Stimulated activated CD4-positive, alpha-beta T cell treated with anti-CD3 and anti-CD28 coated beads, Interleukin-4, amount 100 ng/mL, for 48 hours (primary cell): ENCODE measurements around the gene ARHGAP26.
"Not testable (repeated sequence)": the region's sequence is repeated elsewhere in the genome, so short reads cannot be mapped to it uniquely, and the experiment has no call there.

Experiments
- DNase-seq, 2 donors: peaks; one replicate each; pipeline ENCODE4 v3.0.0-alpha.2; 2020; ENCODE audit warnings: low read depth in 2 of 2

Gene ARHGAP26

GRCh38 chr5:142959683-142960657 lies 189.8 kb downstream of the ARHGAP26 start:
- DNase-seq = no peak

GRCh38 chr5:142961440-142962173 lies 191.4 kb downstream of the ARHGAP26 start:
- DNase-seq = no peak

DNA sequence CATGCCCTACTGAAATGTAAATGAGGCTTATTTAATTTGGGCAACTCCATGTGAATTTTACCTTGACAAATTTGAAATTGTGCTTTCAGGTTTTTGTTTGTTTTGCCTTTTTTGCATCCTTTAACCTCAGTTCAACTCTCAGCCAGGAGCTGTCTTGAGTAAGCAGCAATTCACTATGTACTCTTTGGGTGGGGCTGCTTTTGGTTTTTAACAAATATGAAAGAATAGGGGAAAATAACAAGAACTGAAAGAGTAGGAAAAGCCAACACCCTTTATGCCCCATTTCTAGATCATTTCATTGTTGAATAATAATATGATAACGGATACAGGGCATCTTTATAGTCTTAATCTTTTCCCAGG lies 192.0 kb downstream of the ARHGAP26 start:
- no peak for DNase-seq

DNA sequence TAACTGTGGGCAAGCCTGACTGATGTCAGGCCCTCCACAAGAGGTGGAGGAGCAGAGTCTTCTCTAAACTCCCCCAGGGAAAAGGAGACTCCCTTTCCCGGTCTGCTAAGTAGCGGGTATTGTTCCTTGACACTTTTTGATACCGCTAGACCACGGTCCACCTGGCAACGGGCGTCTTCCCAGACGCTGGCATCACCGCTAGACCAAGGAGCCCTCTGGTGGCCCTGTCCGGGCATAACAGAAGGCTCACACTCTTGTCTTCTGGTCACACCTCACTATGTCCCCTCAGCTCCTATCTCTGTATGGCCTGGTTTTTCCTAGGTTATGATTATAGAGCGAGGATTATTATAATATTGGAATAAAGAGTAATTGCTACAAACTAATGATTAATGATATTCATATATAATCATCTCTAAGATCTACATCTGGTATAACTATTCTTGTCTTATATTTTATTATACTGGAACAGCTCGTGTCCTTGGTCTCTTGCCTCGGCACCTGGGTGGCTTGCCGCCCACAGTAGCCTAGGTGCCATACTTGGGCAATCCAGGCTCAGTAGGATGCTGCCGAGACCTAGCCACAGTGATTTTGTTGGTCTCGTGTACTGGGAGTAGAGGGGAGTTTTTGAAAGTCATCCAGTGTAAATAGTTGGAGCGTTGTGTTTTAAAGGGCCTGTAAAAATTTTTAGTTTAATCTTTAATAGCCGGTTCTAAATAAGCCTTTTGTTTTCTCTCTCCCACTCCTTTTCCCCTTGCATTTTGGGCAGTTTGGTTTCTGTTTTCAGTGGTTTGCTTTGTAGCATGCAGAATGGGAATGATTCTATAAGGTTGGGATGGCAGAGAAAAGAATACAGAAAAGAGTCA lies 195.3 kb downstream of the ARHGAP26 start:
- DNase-seq = not testable (repeated sequence)

DNA sequence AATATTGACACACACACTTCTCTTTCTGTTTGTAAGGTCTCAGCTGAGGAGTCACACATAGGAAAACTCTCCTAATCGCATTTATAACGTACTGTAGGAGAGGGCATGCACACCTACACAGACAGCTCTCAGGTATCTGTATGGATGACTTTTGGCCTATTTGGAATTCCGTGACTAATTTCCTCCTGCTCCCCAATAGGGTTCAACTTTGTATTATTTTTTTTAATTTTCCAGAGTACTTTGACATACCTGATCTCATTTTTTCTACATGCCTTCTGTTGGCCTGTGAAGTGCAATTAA lies 195.9 kb downstream of the ARHGAP26 start:
- DNase-seq = no peak

- DNase-seq = no peak
Observed at GRCh38 chr5:142969186-142969585, 199.0 kb downstream of the ARHGAP26 start.

- DNase-seq = no peak
Observed at GRCh38 chr5:142969624-142970439, 199.7 kb downstream of the ARHGAP26 start.

DNA sequence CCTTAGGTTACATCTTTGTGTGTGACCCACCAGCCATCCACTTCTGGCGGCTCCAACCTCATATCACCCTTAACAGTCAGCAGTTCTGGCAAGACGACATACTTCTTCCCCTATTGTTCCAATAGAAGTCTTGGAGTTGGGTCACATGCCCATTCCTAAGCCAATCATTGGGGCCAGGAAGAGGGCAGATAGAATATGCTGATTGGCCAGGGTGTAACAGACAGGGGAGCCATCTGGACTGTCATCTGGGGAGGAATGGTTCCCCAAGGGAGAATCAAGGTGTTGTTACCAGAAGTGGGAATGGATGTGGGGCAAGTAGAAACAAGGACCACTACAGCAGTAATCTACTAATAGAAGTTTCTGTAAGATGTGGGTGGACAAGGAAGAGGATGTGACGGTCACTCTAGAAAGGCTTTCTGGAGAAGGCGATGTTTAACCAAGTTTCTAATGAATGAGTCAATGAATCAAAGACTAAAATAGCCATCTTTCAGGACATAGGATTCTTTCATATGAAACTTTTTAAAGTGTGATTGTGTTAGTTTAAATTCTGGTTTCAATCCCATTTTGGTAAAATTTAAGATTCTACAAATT lies 200.4 kb downstream of the ARHGAP26 start:
- no peak for DNase-seq

DNA sequence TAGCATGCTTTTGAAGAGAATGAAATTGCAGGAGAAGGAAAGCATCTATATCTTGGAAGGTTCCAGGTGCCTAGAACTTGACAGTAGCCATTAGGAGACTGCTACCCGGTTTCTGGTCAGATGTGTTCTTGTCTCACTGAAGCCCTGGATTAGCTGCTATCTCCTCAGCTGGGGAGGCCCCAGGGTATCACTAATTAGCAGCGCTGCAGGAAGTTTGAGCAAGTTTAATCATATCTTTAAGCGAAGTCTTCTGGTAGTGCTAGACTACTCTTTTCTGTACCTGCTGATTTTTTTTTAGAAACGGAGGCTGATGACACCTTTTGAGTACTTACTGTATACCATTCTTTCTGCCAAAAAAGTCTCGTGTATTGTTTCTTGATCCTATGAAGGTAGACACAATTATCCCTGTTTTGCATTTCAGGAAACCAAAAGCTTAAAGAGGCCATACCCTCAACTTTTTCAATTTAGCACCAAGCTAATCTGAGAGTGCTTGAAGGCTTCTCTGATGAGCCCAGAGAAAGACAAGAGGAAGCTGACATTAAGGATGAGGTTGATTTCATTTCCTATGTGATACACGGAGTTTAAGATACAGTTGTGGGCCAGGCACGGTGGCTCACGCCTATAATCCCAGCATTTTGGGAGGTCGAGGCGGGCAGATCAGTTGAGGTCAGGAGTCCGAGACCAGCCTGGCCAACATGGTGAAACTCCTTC lies 201.3 kb downstream of the ARHGAP26 start:
- no peak for DNase-seq

DNA sequence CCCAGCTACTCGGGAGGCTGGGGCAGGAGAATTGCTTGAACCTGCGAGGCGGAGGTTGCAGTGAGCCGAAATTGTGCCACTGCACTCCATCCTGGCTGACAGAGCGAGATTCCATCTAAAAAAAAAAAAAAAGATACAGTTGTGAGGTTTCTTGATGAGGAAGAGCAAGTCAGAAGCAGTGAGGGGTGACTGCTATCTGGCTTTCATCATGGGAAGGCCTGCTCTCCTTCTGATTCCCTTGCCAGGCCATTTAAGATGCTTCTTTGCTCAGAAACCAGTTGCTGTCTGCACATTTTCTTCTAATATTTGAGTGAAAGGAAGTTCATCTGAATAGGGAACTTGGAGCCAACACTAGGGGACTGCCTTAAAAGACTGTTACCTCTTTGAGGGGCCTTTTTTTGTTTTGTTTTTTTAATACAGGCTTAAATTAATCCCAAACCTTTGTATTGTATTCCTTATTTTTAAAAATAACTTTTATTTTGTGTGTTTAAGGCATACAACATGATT lies 201.9 kb downstream of the ARHGAP26 start:
- DNase-seq = no peak

DNA sequence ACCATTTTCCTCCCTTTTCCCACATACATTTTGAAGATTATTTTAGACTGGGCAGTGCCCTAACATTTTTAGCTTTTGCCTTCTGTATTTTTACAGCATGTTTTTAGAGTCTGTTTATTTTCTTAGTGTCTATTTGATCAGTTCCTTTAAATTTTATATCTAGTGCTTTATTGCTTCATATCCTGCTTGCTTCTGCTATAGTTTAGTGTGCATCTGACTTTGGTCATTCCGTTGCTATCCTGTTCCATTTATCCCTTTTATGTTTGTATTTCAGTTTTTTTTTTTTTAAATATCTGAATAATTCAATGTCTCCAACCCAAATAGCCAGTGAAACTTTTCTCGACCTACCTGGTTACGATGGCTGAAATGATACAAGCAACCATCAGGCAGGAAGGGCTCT lies 203.8 kb downstream of the ARHGAP26 start:
- no peak for DNase-seq

GRCh38 chr5:142974409-142974808 lies 204.2 kb downstream of the ARHGAP26 start:
- DNase-seq = no peak

- DNase-seq = no peak
Observed at GRCh38 chr5:142976861-142977260, 206.7 kb downstream of the ARHGAP26 start.

DNA sequence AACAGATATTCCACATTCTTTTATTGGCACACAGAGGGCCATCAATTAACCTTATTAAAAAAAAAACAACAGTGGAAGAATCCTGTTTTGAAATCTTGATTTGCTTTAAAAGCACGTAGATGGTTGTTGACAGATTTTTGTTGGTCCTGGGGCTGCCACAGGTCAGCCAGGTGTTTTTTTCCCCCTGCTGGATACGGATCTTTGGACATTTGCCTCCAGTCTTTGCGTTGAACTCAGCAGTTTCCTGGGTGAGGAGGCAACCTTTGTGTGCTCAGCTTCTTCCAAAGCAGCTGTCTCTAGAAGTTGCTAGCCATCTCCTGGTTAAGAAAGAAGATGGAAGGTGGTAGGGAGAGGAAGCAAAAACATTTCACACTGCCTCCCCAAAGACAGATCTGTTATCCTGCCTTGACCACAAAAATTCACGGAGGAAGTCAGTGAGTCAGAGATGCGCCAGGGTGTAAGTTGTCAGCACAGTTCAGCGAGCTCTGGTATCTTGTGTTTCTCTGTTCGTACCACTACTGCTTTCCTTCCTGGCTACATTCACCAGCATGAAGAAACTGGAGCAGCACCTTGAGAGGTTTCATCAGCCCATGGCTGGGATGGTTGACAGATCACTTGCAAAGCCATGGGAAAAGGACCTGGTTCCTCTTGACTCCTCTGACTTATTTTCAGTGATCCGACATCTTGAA lies 207.3 kb downstream of the ARHGAP26 start:
- DNase-seq = no peak

GRCh38 chr5:142978252-142978651 lies 208.1 kb downstream of the ARHGAP26 start:
- no peak for DNase-seq

DNA sequence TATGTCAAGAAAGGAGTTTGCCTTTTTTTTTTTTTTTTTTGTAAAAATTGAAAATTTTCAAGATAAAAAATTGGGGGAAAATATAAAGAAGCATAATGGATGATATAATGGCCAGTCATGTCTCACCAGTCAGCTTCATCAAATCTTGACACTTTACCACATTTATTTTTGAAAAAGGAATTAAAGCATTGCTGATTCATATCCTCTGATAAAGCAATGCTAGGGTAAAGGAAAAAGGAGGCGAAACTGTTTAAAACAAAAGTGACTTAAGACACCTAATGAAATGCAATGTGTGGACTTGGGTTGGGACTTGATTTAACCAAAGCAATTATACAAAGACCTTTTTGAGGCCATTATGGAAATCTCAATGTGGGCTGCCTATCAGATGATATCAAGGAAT lies 208.5 kb downstream of the ARHGAP26 start:
- no peak for DNase-seq

- no peak for DNase-seq
Observed at GRCh38 chr5:142979636-142980035, 209.5 kb downstream of the ARHGAP26 start.

GRCh38 chr5:142981475-142981874 lies 211.3 kb downstream of the ARHGAP26 start:
- no peak for DNase-seq
